MCF 10A (cell line): ENCODE measurements around the gene GYPC. TPM values are rescaled to one million over a fixed set of nuclear protein-coding genes. Genes with fewer than 3 reads are reported as not detected.
"Not testable (repeated sequence)": the region's sequence is repeated elsewhere in the genome, so short reads cannot be mapped to it uniquely, and the experiment has no call there.

Experiments used
- BruUV-seq: library from RNA; stranded (reverse); fragments of 400-500 nt; replicated peaks from 2 replicates; lab custom pipeline; 2021; lab: Mats Ljungman, UMichigan
- CTCF ChIA-PET: fragments of 300-600 bp; sonication (Branson Sonifier 250); formaldehyde crosslinking; extraction: SDS; loops from one replicate; lab custom pipeline; 2021; ENCODE audit warnings: antibody characterized with exemption, inconsistent platforms; lab: Yijun Ruan, JAX
- POLR2A ChIA-PET: fragments of 300-600, 350-650 bp; sonication (Branson Sonifier 250); formaldehyde crosslinking; extraction: SDS; loops from one replicate; lab custom pipeline; 2020; ENCODE audit warnings: antibody characterized with exemption, inconsistent platforms; lab: Yijun Ruan, JAX
- DNase-seq: peaks from one replicate; pipeline ENCODE4 v3.0.0-alpha.2; 2018; ENCODE audit not compliant: unreplicated experiment
- H3K27ac Mint-ChIP-seq: one replicate; pipeline ENCODE4 v1.8.0; 2022; ENCODE audit warnings: mild to moderate bottlenecking, low read depth, mixed read lengths; ENCODE audit not compliant: unreplicated experiment
- H3K27me3 Mint-ChIP-seq: one replicate; pipeline ENCODE4 v1.8.0; 2022; ENCODE audit warnings: mixed read lengths; ENCODE audit not compliant: insufficient read depth, unreplicated experiment
- H3K36me3 Mint-ChIP-seq: one replicate; pipeline ENCODE4 v1.8.0; 2022; ENCODE audit warnings: mild to moderate bottlenecking, moderate library complexity, mixed read lengths; ENCODE audit not compliant: insufficient read depth, unreplicated experiment
- H3K4me1 Mint-ChIP-seq: one replicate; pipeline ENCODE4 v1.8.0; 2022; ENCODE audit warnings: mixed read lengths; ENCODE audit not compliant: insufficient read depth, unreplicated experiment
- H3K4me3 Mint-ChIP-seq: one replicate; pipeline ENCODE4 v1.8.0; 2022; ENCODE audit warnings: mild to moderate bottlenecking, moderate library complexity, mixed read lengths; ENCODE audit not compliant: unreplicated experiment
- H3K9me3 Mint-ChIP-seq: one replicate; pipeline ENCODE4 v1.8.0; 2022; ENCODE audit warnings: mixed read lengths; ENCODE audit not compliant: unreplicated experiment
- intact Hi-C: fragments of 100-400 bp; cut with micrococcal nuclease; formaldehyde crosslinking; loops from 2 replicates; pipeline ENCODE4 v1.14.1; 2022
- total RNA-seq: library from RNA; stranded (reverse); gene quantifications from 2 replicates; pipeline ENCODE4 v1.2.3, GENCODE V29; 2022
- TF ChIP-seq, protein P1 (sequence below): fragments of 200-600 bp; IDR thresholded peaks from one replicate; pipeline ENCODE4 v1.8.0; 2022; ENCODE audit warnings: antibody characterized with exemption, mild to moderate bottlenecking; ENCODE audit not compliant: unreplicated experiment

GYPC gene
- total RNA-seq, 1 experiment from 2014 or later, result not detected

DNA sequence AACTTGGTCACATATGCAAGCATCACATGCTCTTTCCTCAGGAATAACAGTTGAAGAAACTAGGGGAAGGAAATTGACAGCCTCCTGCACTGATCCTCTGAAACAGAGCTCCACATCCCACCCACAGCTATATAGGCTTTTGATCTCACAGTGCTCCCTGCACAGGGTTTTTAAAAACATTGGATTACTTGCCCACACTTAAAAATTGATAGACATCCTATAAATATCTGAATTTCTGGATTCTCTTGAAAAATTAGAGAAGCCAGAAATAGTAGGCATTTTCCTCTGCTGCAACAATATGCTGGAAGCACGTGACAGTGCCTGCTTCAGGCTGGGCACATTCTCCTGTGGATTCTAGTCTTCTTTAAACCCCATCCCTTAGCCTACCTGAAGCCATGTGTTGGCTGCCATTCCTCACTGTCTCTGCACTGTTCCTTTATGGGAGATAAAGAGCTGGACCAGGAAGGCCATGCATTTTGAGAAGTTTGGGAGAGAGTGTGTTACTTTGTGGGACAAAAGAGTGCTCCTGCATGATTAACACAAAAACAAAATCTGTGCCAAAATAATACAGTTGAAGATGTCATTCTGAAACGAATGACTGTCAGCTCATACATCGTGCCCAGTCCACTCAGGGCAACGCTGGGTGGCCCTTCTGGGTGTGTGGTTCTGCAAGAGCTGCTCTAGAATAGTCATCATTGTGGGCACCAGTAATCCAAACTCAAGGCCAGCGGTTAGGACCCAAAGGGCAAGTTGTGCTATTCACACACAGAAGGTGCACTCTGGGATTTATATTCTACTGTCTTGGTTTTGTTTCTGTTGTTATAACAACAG lies 59.8 kb downstream of the GYPC start:
- Mint-ChIP-seq H3K9me3 (no peaks in the 10 kb centered on the region), H3K27ac (no peak overlapping the region), H3K4me1 (no peaks in the 10 kb centered on the region), H3K4me3 (no peak overlapping the region), H3K27me3 (peaks cover 33% of the 10 kb centered on the region), H3K36me3 (no peaks in the 10 kb centered on the region)
- no peak for DNase-seq
- TF ChIP-seq, protein P1, sequence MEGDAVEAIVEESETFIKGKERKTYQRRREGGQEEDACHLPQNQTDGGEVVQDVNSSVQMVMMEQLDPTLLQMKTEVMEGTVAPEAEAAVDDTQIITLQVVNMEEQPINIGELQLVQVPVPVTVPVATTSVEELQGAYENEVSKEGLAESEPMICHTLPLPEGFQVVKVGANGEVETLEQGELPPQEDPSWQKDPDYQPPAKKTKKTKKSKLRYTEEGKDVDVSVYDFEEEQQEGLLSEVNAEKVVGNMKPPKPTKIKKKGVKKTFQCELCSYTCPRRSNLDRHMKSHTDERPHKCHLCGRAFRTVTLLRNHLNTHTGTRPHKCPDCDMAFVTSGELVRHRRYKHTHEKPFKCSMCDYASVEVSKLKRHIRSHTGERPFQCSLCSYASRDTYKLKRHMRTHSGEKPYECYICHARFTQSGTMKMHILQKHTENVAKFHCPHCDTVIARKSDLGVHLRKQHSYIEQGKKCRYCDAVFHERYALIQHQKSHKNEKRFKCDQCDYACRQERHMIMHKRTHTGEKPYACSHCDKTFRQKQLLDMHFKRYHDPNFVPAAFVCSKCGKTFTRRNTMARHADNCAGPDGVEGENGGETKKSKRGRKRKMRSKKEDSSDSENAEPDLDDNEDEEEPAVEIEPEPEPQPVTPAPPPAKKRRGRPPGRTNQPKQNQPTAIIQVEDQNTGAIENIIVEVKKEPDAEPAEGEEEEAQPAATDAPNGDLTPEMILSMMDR, result no peak
- BruUV-seq, result no TSS peak
- ChIA-PET POLR2A (no interaction called here), CTCF (no interaction called here)
- intact Hi-C loops, result no loop called here

DNA sequence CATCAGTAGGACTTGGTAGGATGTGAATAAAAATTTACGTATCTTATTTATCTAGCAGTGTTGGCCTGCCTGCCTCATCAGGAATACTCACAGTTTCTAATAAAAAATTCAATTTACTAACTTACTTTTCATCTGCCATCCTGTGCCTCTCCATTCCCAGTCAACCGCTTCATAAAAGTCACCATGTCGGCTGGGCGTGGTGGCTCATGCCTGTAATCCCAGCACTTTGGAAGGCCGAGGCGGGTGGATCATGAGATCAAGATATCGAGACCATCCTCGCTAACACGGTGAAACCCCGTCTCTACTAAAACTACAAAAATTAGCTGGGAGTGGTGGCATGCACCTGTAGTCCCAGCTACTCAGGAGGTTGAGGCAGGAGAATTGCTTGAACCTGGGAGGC lies 61.3 kb downstream of the GYPC start:
- H3K27me3 Mint-ChIP-seq, result peaks cover 24% of the 10 kb centered on the region
- CTCF ChIA-PET, result interaction anchor here (0.6 kb wide), 1 partner anchor 19 kb away, joined by 3 read pairs; no protein-coding TSS in a partner anchor
- intact Hi-C loops, H3K9me3 Mint-ChIP-seq, H3K4me3 Mint-ChIP-seq, H3K4me1 Mint-ChIP-seq, H3K36me3 Mint-ChIP-seq, BruUV-seq, H3K27ac Mint-ChIP-seq, DNase-seq, POLR2A ChIA-PET: not testable (repeated sequence)

DNA sequence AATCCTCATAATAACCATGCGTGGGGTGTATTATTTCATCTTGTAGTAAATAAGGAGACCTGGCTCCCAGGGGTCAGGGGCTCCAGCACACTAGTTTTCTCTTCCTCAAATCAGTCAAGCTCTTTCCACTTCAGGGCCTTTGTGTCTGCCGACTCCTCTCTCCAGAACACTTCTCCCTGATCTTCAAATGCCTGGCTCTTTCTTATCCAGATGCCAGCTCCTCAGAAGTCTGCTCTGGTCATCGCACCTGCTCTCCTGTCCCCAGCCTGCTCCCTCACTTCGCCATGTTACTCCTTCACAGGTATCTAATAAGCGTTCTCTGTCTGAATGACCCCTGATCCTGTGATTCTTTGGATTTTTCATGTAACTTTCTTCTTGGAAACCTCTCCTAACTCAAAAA lies 62.0 kb downstream of the GYPC start:
- POLR2A ChIA-PET, result no interaction called here

DNA sequence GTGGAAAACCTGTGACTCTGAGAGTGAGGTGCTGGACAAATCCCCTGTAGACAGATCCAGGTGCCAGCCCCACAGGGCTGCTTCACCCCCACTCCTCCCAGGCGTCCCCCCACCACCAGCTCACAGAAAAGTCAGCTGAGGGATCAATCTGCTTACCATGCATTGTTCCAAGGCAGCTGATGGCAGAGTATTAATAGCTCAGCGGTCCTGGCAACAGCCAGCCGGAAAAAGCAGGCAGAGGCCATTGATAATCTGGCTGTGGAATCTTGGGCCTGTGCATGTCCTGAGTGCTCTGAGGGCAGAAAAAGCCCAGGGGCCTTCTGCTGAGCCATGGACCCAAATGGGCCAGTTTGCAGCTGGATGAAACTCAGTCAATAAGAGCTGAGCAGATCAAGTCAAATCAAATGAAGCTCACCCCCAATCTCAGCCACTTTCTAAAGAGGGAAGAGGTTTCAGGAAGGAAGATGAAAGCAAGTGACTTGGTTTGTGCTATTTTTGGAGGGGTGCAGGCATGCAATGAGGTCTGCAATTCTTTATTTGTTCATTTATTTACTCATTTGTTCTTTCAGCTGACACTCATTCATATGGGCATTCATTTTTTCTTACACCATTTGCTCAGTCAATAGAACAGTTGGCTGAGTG lies 63.4 kb downstream of the GYPC start:
- intact Hi-C loops, result no loop called here
- Mint-ChIP-seq H3K36me3 (no peaks in the 10 kb centered on the region), H3K4me3 (no peak overlapping the region), H3K4me1 (no peaks in the 10 kb centered on the region), H3K9me3 (peaks cover 8% of the 10 kb centered on the region), H3K27ac (no peak overlapping the region), H3K27me3 (peaks cover 14% of the 10 kb centered on the region)
- ChIA-PET CTCF (interaction anchor here (0.6 kb wide), 1 partner anchor 1862 kb away, joined by 3 read pairs; no protein-coding TSS in a partner anchor), POLR2A (no interaction called here)
- no TSS peak for BruUV-seq
- TF ChIP-seq, protein P1, result no peak
- DNase-seq, result no peak

More for the DNA sequence above, 62.0 kb downstream of the GYPC start:
- H3K4me3 Mint-ChIP-seq, result no peak overlapping the region
- no peaks in the 10 kb centered on the region for H3K9me3 Mint-ChIP-seq
- peaks cover 24% of the 10 kb centered on the region for H3K27me3 Mint-ChIP-seq
- H3K27ac Mint-ChIP-seq, result no peak overlapping the region
- intact Hi-C loops, result no loop called here
- CTCF ChIA-PET, result interaction anchor here (0.6 kb wide), 1 partner anchor 20 kb away, joined by 3 read pairs; no protein-coding TSS in a partner anchor
- DNase-seq, result no peak
- no peaks in the 10 kb centered on the region for H3K4me1 Mint-ChIP-seq
- H3K36me3 Mint-ChIP-seq, result no peaks in the 10 kb centered on the region
- no TSS peak for BruUV-seq
- TF ChIP-seq, protein P1, result no peak
